Activated gamma-delta T cell (primary cell): ENCODE data around the gene ADO.

Experiments
- DNase-seq: peaks from one replicate; lab custom pipeline; 2025; lab: John Stamatoyannopoulos, UW

The ADO gene

DNA sequence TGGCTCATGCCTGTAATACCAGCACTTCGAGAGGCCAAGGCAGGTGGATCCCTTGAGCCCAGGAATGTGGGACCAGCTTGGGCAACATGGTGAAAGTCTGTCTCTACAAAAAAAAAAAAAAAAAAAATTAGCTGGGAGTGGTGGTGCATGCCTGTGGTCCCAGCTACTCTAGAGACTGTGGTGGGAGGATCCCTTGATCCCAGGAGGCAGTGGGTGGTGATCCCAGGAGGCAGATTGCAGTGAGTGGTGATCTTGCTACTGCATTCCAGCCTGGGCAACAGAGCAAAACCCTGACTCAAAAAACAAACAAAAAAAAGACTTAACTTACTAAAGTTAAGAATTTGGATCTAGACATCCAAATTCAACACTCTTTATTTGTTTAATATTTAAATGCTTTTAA, 10.2 kb upstream of the ADO start:
- DNase-seq, result no peak

DNA sequence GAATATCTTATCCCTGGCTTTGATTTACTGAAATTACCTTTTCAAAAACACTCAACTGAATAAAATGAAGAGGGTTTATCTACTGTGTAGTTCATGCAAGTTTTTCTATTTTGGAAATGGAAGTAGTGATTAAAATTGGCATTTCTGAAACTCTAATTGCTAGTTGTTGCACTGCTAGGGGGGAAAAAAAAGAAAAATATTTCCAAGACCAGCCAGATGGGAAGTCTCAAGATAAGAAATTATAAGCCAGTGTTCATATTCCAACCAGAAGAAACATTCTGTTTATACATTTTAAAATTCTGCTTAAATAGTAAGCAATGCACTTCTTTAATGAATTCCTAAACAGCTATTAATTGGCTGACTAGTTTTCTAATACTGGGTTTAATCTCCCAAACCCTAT, 9.4 kb upstream of the ADO start:
- no peak for DNase-seq

DNA sequence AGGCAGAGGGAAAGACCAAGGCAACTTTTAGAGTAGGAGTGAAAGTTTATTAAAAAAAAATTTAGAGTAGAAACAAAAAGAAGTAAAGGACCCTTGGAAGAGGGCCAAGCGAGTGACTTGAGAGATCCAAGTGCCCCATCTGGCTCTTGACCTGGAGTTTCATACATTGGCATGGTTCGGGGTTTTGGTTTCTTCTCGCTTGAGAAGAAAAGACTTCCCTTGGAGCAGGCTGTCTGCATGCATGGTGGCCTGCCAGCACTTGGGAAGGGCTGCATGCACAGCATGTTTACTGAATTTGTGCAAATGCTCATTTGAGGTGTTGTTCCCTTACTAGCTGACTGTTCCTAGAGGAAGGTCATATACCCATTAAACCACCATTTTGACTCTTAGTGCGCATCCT, 8.8 kb upstream of the ADO start:
- no peak for DNase-seq

DNA sequence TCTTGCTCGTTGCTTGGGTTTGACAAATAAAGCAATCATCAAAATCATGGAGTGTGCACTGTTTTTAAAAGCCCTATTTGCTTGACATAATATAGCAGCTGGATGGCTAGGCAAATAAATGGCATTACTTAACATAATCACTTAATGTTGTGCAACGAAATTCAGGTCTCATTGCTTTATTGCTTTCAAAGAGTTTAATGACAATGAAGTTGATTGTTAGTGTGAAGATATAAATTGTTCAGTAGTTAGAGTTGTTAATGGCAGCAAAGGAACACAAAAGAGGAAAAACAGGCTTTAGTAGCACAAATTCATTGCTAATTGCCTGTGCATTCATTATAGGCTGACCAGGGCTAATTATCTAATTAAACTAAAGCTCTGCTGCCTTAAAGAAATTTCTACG, 7.6 kb upstream of the ADO start:
- no peak for DNase-seq

DNA sequence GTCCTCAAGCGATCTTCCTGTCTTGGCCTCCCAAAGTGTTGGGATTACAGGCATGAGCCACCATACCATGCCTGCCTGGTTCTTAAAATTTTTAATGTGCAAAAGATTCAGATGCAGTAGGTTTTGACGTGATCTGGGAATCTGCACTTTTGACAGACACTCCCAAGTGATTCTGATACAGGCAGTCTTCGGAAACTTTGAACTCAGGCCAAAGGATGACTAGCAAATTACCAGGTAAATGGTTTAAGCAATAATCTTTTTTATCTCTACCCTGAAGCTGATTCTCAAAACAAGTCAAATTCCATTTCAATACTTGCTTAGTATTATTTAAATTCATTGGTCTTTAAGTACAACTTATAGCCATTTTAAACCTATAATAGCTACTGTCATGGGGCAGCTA, 2.6 kb upstream of the ADO start:
- no peak for DNase-seq

DNA sequence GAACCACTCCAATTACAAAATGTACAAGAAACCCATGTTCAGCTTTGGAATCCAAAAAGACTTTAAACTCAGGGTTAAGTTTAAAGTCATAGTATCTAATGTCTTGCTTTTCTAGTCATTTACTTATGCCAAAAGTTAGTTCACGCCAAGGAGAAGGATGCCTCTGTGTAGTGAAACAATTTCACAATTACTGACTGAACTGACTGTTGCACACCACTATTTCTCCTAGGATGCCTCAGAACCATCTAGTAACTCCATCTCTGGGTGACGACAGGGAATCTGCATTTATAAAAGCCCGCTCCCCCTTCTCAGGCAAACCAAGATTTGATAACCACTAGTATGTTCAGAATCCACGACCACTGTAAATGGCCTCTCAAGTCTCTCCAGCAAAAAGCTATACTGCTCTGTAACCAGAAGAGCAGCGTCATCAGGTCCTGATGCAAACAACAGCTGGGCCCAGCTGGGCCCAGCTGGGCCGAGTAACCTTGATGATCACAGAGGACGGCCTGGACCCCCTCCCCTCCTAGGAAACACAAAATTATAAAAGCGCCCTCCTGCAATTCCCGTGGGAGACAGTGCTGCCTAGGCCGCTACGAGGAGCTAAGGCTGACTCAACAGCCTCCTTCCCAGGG, 680 bp upstream of the ADO start:
- no peak for DNase-seq

DNA sequence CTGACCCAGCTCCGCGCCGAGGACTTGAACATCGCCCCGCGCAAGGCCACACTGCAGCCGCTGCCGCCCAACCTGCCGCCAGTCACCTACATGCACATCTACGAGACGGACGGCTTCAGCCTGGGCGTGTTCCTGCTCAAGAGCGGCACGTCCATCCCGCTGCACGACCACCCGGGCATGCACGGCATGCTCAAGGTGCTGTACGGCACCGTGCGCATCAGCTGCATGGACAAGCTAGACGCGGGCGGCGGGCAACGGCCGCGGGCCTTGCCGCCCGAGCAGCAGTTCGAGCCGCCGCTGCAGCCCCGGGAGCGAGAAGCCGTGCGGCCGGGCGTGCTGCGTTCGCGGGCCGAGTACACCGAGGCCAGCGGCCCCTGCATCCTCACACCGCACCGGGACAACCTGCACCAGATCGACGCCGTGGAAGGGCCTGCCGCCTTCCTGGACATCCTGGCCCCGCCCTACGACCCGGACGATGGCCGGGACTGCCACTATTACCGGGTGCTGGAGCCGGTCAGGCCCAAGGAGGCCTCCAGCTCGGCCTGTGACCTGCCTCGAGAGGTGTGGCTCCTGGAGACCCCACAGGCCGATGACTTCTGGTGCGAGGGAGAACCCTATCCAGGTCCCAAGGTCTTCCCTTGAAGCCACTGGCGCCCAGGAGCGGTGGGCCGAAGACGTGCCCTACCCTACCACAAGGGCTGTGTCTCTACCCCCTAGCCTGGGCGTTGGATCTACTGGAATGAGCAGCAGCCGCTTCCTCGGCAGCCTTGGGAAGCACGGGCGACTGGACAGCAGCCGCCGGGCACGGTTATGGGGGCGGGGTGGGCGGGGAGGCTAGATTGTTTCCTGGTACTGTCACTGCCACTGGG, 945 bp downstream of the ADO start:
- DNase-seq, result no peak

DNA sequence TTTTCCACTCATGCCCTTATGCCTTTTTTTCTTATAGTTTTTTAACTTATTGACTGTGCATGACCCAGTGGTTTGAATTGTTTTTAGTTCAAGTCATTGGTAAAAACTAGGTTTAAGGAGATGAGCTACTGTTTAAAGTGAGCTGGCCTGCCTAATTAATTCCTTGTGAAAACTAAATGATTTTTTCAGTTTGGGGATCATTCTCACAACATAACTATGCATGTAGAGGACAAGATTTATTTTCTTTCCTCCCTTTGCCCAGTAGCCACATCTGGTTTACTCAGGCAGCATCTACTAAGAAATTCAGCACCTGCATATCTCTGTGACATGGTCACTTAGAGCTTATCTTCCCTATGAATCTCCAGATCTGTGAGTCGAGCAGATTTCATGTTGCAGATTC, 1.7 kb downstream of the ADO start:
- DNase-seq, result no peak

DNA sequence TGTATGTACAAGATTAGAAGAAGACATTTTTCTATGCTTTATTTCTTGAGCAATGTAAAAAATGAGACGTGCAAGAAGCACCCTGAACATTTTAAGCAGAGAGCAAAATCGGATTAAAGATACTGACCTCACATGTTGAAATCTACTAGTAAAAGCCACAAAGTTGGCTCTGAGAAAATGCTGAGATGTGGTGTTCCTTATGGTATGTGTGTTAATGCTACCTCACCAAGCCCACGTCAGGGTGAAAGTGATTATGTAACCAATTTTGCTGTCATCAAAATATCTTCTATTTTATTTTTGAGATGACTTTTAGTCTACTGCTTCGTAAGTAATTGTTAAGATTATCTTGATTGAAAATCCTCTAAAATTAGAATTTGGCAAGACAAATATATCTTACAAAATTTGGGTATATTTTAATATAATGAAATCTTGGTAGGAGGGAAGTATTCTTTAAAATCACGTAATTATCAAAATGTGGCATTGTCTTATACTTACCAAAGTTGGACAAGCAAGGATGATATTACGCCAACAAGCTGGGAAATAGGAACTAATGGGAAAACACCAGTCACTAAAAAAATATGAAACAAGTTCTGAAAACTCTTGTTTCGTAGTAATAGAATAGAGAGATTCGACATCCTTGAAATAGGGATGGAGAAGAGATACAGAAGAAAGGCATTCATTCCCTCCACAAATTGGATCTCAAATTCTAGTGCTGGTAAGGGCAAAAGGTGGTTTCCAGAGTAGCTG, 5.8 kb downstream of the ADO start:
- no peak for DNase-seq

DNA sequence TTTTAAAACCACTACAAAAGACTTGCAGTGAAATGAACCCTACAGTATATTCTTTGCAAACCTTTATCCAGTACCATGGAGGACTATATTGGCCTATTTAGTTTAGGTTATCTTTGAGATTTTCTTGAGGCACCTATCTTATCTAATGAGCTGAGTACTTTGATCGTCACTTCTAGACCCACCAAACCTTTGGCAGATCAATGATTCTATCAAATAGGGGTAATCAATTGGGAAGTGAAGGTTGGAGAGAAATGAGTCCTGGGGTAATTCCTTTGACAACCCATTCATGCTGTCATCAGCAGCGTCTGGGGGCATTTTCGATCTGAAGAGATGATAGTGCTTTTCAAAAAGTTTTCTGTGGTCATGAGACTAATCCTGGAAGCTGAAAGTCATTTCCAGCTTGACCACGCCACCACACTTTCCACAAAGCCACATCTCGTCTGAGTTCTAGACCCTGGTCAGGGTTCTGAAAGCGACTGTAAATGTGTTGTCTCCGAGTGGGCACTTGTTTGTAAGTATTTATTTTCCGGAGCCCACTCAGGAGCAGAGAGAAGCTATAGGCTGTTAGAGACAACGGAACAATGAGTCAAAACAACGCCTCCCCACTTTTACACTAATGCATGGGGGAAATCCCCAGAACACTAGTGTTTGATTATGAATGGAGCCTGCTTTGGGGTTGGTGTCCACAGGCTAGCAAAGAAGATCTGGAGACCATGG, 6.8 kb downstream of the ADO start:
- no peak for DNase-seq

DNA sequence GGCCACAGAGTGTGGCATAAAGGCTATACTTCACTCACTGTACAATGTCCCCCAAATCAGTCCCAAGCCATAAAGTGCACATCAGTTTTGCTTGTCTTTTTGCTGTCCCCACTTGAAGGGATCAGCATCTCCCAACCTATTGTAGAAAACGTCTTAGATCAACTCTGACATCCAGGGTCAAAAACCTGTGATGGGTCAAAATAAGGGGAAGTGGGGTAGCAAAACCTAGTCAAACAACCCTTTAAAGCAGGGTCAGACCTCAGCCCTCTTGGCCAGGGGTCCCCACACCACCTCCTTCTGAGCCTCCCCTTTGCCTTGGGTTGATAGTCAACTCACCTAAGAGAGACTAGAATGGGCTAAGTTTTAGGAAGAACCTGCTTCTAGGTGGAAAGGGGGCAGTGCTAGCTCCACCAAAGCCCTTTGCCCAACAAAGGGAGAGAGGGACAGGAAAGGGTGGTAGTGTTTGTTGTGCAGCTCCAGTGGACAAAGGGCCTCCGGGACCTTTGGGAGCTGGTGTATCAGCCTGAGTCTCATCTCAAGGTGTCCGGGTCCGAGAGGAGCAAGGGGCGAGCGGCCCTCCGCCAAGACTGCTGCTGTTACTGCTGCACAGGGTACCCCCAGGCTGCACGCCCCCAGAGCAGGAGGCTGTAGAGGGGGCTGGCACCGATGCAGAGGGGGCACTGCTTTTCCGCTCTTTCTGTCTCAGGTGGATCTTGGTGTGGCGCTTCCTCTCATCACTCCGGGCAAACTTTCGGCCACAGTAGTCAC, 8.3 kb downstream of the ADO start:
- no peak for DNase-seq

DNA sequence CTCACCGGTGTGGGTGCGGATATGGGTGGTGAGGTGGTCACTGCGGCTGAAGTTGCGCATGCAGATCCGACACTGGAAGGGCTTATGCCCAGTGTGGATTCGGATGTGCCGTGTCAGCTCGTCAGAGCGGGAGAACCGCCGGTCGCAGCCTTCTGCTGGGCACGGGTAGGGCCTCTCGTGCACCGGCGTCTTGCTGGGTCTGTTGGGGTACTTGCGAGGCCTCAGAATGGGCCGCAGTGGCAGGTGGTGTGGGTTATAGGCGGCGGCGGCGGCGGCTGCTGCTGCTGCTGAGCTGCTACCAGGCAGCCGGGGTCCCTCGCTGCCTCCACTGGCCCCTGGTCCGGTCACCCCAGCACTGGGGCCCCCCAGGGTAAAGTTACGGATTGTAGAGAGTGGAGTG, 8.9 kb downstream of the ADO start:
- DNase-seq, result no peak

DNA sequence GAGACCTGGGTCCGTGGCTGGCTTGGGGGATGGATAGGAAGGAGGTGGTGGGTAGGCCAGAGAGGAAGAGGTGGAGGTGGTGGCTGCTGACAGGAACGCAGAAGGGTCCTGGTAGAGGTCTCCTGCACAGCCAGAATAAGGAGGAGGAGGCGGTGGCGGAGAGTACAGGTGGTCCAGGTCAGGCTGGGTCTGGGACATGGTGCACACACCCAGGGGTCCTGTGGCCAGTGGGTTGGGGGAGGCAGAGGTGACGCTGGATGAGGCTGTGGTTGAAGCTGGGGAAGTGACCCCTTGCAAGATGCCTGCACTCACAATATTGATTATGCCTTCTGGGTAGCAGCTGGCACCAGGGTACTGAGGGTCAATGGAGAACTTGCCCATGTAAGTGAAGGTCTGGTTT, 9.5 kb downstream of the ADO start:
- DNase-seq, result no peak

DNA sequence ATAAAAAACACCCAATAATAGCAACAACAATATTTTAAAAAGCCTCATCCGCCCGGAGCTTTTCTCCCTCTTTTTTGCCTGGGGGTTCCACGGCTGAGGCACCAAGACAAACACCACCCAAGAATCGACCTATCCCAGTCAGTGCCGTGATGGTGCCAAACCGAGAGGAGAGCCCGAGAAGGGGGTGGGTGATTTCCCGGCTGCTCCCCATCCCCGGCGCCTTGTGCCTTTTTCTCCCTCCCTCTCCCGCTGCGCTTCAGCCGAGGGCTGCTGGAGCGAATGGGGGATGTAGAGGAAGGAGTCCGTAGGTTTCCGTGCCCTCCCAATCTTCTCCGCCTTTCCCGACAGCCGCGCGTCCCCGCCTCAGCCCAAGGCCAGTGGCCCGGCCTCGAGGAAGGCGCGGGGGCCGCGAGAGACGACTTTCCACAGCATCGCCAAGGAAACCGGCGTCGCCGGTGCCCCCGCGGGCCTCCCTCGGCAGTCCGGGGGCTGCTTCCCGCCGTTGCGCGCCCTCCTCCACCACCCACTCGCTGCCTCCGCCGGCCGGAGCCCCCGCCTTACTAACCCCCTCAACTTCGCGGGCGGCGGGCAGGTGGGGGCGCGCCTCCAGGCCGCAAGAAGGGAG, 10.3 kb downstream of the ADO start:
- no peak for DNase-seq

DNA sequence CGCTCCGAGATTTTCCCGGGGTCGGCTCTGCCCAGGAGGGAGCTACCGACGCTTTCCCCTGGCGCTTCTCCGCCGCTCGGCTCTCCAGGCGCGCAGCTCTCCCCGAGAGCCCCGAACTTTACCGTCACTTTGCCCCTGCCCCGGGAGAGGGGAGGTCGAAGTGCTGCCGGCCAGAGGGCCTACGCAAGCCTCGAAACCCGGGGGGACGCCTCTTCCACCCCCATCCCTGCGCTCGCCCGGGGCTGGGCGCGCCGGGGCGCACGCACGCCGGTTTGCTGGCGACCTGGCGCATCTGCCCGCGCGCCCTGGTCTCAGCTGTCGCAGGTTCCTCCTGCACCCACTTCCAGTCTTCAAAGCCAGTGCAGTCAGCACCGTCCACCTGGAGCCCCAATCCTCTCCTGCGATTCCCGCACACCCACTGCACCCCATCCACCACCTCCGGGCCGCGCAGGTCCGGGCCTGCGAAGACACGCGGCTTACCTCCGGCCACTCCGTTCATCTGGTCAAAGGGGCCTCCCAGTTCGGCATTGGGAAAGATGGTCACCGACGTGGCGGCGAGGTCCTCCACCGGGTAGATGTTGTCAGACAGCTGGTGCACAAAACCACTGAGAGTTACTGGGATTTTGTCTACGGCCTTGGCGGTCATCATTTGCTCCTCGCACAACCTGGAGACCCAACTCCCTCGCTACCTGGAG, 11.0 kb downstream of the ADO start:
- DNase-seq, result no peak

DNA sequence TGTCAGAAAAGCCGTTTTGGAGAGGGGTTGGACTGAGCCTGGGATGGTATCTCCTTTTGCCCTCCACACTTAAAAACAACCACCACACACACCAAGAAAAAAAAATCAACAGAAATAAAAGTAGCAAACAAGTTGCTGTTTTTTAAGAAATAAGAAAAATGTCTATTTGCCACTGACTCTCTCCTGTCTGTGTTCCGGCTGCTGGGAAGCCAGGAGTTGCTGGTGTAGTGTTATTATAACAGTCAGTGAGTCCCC, 11.5 kb downstream of the ADO start:
- DNase-seq, result no peak

DNA sequence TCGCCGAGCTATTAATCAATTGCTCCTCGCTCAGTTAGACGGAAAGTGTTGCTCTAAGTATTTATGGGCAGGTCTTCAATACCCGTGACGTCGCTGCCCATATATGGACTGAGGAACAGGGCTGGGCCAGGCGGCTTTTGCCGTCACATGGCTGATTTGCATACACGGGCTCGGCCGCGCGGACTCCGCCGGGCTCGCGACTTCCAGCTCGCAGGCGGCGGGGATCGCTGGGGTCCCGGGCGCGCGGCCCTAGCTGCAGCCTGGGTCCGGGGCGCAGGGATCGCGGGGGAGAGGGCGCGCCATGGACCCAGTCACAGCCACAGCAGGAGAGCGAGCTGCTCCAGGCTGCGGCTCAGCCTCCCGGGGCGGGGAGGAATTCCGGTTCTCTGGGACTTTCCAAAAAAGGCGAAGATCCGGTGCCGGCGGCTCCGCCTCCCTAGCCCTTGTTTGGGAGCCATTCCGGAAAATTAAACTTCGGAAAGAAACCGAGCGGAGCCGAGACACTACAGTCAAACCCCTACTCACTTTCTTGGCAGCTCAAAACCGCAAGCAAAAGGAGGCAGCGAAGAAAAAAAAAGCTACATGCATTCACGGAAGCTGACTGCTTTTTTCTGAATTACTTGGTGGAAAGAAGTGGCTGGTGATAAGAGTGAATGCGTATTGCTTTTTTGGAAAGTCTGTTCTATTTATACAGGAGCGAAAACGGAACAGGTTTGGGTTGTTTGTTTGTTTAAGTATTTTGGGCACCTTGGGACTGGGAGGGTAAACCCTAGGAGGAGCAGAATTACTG, 12.0 kb downstream of the ADO start, which contains the start of gene EGR2:
TSS of gene EGR2 (minus strand) at position 36 of the 790 bp plus-strand sequence. CDS start 337 bp downstream, outside the sequence.
- DNase-seq, result peak; percentile 79

DNA sequence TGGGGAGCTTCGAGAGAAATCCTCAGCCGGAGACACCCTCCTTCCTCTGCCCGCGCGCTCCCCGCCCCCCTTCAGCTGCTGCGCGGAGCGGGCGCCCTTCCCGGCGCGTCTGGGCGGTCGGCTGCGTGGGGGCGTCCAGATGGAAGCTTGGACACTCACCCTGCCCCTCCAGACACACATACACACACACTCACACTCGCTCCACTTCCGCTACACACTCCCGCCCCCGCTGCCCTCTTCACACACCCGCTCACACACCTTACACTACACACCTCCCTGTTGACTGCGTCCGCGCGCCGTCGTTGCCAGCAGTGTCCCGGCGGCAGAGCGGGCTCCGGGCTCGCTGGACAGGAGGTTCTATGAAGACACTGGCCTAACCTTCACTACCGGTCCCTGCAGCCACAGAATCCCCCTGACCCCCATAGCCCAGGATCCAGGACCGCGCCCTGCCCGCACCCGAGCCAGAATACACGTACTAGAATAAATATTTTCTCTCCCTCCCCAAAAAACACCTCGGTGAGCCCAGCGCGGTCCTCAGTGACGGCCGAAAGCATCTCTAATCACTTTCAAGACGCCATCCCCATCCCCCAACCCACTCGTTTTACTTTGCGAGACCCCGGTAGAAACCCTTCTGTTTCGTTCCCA, 12.7 kb downstream of the ADO start:
- peak; percentile 36 for DNase-seq

DNA sequence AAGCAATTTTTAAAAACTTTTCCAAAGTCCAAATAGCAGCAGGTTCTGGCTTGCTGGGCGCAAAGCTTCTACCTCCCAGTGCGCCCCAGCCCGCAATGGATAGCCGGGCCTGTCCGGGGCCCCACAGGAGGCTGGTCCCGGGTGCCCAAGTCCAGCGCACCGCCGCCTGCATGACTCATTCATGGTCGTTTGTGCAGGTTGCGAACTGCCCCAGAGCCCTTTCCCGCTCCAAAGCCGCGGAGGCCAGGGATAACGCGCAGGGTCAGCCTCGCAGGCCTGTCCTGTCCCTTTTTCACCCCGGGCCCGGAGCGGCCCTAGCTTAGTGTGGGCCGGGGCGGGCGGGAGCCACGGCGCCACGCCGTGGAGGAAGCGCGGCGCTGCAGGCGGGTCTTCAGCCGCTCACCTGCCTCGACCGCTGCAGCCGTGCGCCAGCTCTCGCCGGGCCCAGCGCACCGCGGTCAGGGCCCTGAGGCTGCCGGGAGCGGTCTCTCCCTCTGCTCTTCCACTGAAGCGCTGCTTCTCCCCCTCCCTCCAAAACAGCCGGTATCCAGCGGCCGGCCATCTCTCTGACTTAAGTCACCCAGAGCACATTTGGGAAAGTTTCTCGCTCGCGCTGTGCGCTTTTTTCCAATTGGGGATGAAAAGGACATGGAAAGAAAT, 13.4 kb downstream of the ADO start:
- peak; percentile 41 for DNase-seq
